NCI-H345 treated with DMSO at 0.1 percent for 48 hours (cell line): ENCODE results near the gene GNG13.

ENCODE experiments used
- DNase-seq: peaks from one replicate; lab custom pipeline; 2025; ENCODE audit not compliant: unreplicated experiment; lab: John Stamatoyannopoulos, UW

GNG13 gene

DNA sequence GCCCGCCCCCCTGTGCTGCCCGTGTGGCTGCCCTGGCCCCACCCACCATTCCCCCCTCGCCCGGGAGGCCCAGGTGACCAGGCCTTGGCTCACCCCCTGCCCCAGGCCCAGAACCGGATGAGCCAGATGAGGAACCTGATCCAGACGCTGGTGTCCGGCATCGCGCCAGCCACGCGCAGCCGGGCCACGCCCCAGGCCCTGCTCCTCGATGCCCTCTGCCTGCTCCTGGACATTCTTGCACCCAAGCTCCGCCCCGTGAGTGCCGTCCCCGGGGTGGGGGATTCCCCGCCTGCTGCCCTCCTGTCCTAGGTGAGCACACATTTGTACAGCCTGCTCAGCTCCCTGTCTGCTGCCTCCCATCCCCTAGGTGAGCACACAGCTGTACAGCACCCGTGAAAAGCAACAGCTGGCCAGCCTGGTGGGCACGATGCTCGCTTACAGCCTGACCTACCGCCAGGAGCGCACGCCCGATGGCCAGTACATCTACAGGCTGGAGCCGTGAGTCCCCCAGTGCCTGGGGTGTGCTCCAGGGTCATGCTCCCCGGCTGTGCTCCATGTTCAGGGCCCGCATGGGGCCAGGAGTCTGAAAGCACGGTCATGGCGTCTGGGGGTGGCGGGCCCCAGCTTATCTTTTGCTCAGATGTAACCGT is 4.8 kb downstream of the GNG13 start:
- no peak for DNase-seq

DNA sequence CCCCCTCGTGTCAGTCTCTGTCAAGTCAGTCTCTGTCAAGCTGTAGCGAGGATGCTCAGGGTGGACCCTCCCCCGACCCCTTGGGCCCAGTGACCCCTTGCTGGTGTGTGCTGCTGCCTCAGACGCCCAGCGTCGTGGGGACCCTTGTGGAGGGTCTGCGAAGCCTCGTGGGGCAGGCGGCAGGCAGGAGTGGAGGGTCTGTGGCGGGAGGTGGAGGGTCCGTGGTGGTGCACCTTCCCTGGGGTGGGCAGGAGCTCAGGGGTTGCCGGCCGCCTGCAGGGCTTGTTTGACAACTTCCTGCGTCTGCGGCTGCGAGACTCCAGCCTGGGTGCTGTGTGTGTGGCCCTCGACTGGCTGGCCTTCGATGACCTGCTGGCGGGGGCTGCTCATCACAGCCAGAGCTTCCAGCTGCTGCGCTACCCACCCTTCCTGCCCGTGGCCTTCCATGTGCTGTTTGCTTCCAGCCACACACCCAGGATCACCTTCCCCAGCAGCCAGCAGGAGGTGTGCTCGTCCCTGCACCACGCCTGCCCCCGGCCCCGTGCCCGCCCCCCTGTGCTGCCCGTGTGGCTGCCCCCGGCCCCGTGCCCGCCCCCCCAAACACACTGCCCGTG is 5.6 kb downstream of the GNG13 start:
- no peak for DNase-seq

DNA sequence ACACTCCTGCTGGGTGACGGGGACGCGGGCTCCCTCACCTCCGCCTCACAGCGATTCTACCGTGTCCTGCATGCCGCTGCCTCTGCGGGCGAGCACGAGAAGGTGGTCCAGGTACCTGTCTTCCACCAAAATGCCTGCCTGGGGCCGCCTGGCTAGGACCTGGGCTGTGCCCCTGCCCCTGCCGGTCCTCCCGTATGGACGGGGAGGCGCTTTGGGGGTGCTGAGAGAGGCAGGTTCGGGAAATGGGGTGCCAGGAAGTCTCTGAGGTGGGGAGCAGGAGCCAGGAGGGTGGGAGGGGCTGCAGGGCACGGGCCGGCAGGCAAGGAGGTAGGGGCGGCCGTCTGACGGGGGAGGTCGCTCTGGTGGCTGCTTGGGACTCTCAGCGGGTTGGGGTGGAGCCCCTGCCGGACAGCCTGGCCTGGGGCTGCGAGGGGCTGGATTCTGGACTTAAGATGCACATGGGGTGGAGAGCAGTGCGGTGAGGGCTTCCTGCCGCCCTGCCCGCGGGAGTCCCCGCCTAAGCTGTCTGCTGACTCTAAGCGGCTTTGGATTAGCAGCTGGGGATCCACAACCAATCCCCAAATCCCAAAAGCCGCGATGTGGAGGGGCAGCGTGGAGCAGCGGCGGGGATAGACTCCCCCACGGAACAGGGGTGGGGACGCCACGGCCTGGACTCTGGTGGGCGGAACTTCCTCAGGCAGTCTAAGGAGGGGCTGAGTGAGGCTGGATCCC is 6.3 kb downstream of the GNG13 start:
- no peak for DNase-seq

DNA sequence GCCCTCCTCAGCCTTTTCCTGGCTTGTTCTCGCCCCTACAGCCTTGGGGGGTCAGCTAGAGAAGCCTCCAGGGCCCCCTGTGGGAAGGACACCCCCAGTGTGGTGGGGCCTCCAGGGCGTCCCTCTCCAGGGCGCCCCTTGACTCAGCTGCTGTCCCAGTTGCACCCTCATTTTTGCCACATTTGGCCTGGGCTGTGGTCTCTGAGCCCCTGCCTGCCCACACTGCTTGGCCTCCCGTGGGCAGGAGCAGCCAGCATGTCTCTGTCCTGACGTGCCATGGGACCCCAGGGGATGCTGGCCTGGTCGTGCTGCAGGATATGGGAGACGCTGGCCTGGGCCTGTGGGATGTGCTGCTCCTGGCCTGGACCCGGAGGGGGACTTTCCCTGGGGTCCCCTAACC is 7.1 kb downstream of the GNG13 start:
- no peak for DNase-seq

- DNase-seq: no peak
These were observed 8.1 kb downstream of the GNG13 start for GRCh38 chr16:792221-792995.

- DNase-seq: no peak
These were observed 9.4 kb downstream of the GNG13 start for GRCh38 chr16:791131-791530.

- DNase-seq: no peak
These were observed 10.4 kb downstream of the GNG13 start for GRCh38 chr16:790086-790485.

GRCh38 chr16:789191-789850 is 11.2 kb downstream of the GNG13 start:
- no peak for DNase-seq

GRCh38 chr16:788399-789126 is 12.0 kb downstream of the GNG13 start, which contains the start of gene CHTF18:
Gene CHTF18 (plus strand): TSS chr16:788620. CDS start chr16:788685, 65 bp downstream.
- peak; percentile 81 for DNase-seq

GRCh38 chr16:787978-788398 is 12.5 kb downstream of the GNG13 start, which contains the start of gene RPUSD1:
Gene RPUSD1 (minus strand): TSS chr16:788381. CDS start chr16:787737, 644 bp downstream.
- DNase-seq: no peak

DNA sequence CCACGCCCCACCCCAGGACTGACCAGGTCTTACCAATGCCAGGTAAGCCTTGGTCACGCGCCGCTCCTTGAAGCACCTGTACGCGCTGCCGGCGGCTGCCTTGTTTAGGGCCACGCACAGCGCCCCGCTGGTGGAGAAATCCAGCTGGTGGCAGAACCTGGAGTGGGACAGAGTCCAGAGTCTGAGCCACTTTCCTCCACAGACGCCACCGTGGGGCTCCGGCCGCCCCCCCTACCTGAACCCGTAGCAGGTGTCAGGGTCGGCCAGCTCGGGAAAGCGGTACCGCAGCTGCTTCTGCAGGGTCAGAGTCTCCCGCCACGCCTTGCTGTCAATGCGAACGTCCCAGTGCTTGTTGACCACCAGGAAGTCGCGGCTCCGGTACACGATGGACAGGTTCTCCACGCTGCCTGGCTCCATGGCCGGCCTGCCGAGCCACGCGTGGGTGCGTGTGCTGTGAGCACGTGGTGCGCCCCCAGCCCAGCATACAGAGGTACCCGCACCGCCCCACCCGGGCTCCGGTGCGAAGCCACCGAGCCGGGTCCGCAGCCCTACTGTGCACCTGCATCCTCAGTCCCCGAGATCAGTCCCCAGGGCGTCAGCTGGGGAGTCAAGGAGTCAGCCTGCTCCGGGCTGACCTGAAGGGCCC is 13.1 kb downstream of the GNG13 start:
- DNase-seq: no peak

- DNase-seq: no peak
These were observed 14.7 kb downstream of the GNG13 start for GRCh38 chr16:785563-786535.

GRCh38 chr16:784431-784830 is 16.1 kb downstream of the GNG13 start:
- DNase-seq: no peak

DNA sequence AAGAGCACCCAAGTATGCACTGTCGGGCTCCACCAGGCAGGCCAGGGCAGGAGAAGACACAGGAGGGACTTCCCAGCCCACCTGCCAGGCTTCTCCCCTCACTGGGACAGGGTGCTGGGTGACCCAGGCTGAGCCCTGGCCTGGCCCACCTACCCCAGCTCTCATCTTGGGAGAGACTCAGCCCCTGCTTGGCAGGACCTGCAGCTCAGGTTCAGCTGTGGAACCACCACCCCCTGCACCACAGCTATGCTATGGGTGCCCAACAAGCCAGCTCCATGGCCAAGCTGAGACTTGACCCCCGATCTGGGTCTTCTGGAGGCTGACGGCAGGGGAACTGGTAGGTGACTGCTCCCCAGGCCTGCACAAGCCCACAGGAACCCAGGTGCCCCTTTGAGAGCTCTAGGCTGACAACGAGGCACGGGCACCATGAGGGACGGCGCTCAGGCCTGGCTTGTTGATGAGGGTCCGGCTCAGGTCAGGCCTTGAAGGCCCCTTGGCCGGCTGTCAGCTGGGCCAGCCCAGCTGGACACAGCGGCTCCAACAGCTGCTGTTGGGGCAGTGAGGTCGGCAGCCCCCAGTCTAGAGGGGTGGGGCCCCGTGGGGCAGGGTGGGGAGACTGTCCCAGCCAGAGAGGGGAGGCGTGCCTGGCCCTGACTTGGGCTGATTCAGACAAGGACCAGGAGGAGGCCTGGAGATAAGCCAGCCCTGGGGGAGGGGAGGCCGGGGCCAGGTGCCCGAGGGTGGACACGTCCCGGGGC is 17.0 kb downstream of the GNG13 start:
- DNase-seq: no peak

DNA sequence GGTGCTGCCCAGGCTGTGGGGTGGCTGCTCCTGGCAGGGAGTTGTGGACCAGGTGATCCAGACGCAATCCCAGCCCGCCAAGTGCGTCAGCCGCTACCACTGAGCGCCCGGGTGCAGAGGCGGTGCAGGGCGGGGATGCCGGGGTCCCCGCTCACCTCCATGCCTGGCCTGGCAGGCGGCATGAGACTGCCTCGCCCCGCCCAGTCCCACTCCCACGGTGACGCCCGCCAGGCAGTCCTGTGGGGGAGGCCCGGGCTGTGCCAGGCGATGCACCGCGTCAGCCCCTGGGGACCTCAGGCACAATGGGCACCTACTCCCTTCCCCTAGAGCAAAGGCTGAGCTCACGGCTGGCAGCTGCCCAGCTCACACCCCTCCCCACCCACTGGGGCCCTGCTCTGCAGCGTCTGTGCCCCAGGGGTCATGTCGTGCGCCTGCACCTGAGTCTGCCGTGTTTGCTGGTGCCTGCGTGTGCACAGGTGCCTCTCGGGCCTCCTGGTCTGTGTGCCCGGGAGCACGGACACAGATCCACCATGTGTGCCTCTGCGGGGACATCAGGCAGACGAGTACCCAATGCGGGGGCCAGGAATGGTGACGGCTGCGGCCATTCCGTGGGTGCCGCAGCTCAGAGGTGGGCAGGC is 17.6 kb downstream of the GNG13 start:
- peak; percentile 81 for DNase-seq

GRCh38 chr16:782258-782657 is 18.3 kb downstream of the GNG13 start:
- no peak for DNase-seq

DNA sequence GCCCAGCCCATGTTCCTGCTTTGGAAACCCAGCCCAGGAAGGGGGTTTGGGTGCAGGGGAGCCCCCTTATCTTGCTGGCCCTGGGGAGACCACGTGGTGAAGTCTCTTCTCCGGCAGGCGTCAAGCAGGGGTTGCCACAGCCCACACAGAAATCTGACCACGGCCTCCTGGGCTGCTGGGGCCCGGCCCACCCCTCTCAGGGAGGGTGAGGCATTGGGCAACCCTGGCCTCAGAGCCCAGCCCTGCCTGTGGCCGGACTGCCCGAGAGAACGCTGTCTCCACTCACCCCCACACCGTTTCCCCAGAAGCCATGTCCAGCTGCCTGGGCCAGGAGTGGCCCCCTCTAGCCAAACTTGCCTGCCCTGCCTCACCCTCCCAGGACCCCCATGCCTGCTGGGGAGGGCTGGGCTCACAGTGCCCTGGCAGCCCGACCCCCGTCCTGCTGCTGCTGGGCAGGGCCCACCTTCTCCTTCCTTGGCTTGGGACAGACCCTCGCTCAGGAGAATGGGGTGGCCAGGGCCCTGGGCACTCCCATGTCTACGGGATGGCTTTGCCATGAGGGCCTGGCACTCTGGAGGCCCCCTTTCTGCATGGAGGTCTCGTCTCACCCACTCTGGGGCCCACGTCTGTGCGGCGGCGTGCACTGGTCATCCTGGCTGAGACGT is 19.1 kb downstream of the GNG13 start:
- no peak for DNase-seq
